ENCODE measurements around the gene ZRANB2. TPM values are rescaled to one million over a fixed set of nuclear protein-coding genes. Genes with fewer than 3 reads are reported as not detected.

The ZRANB2 gene
- 30.8 and 45.1 TPM in 2 replicates for total RNA-seq

GRCh38 chr1:71080739-71081696 is at the start of gene ZRANB2:
TSS of gene ZRANB2 (minus strand) at chr1:71081035. CDS start at chr1:71080995, 40 bp downstream.
- Histone ChIP-seq H3K4me3 (ENCODE audit: low read depth, low read length) (peak within 1 kb of the TSS; percentile 52), H3K27me3 (ENCODE audit: control insufficient read depth, insufficient read depth, low read length) (no peaks in the 10 kb centered on the region), H3K36me3 (ENCODE audit: control insufficient read depth, insufficient read depth, low read length) (peaks cover 3% of the 10 kb centered on the region)
- no peak for FAIRE-seq
- peak; percentile 92 for DNase-seq (ENCODE audit: low read depth)
- TF ChIP-seq CTCF (IDR thresholded peaks at IDR 0.05; ENCODE audit: insufficient read depth, low read length, severe bottlenecking) = peak; percentile 74

- Histone ChIP-seq H3K36me3 (ENCODE audit: control insufficient read depth, insufficient read depth, low read length) (no peaks in the 10 kb centered on the region), H3K4me3 (ENCODE audit: low read depth, low read length) (no peak overlapping the region), H3K27me3 (ENCODE audit: control insufficient read depth, insufficient read depth, low read length) (no peaks in the 10 kb centered on the region)
- DNase-seq (ENCODE audit: low read depth) = no peak
- no peak for FAIRE-seq
- no peak for TF ChIP-seq CTCF (IDR thresholded peaks at IDR 0.05; ENCODE audit: insufficient read depth, low read length, severe bottlenecking)
Measured at GRCh38 chr1:71128060-71128459, 47.2 kb upstream of the ZRANB2 start.

GRCh38 chr1:71118086-71118485 is 37.3 kb upstream of the ZRANB2 start:
- Histone ChIP-seq H3K27me3 (ENCODE audit: control insufficient read depth, insufficient read depth, low read length) (no peaks in the 10 kb centered on the region), H3K4me3 (ENCODE audit: low read depth, low read length) (no peak overlapping the region), H3K36me3 (ENCODE audit: control insufficient read depth, insufficient read depth, low read length) (no peaks in the 10 kb centered on the region)
- no peak for TF ChIP-seq CTCF (IDR thresholded peaks at IDR 0.05; ENCODE audit: insufficient read depth, low read length, severe bottlenecking)
- FAIRE-seq (no peak), DNase-seq (ENCODE audit: low read depth) (no peak)

- Histone ChIP-seq H3K36me3 (ENCODE audit: control insufficient read depth, insufficient read depth, low read length) (no peaks in the 10 kb centered on the region), H3K27me3 (ENCODE audit: control insufficient read depth, insufficient read depth, low read length) (no peaks in the 10 kb centered on the region), H3K4me3 (ENCODE audit: low read depth, low read length) (no peak overlapping the region)
- no peak for FAIRE-seq
- DNase-seq (ENCODE audit: low read depth) = no peak
- no peak for TF ChIP-seq CTCF (IDR thresholded peaks at IDR 0.05; ENCODE audit: insufficient read depth, low read length, severe bottlenecking)
Measured at GRCh38 chr1:71116729-71117128, 35.9 kb upstream of the ZRANB2 start.

- no peaks in the 10 kb centered on the region for H3K27me3 ChIP-seq (ENCODE audit: control insufficient read depth, insufficient read depth, low read length)
- H3K36me3 ChIP-seq (ENCODE audit: control insufficient read depth, insufficient read depth, low read length) = no peaks in the 10 kb centered on the region
- FAIRE-seq (no peak), DNase-seq (ENCODE audit: low read depth) (no peak)
- no peak for TF ChIP-seq CTCF (IDR thresholded peaks at IDR 0.05; ENCODE audit: insufficient read depth, low read length, severe bottlenecking)
- H3K4me3 ChIP-seq (ENCODE audit: low read depth, low read length) = no peak overlapping the region
Measured at GRCh38 chr1:71106658-71107322, 26.0 kb upstream of the ZRANB2 start.

Measured in bronchial epithelial cell (primary cell).